Epithelial cell of esophagus (primary cell): ENCODE measurements around the gene HHAT.
A peak's percentile ranks its signal among the peaks of the same experiment; 100 is the strongest.

ENCODE experiments used
- DNase-seq: peaks from one replicate; pipeline ENCODE4 v3.0.0; 2010; ENCODE audit warnings: low read depth
- H3K4me3 ChIP-seq: 2 replicates; pipeline ENCODE4 v1.5.1; 2011; ENCODE audit warnings: mild to moderate bottlenecking, low read length, control low read depth
- TF ChIP-seq, protein P1 (sequence below): IDR thresholded peaks from 2 replicates; pipeline ENCODE4 v1.5.1; 2011; ENCODE audit warnings: low read depth, mild to moderate bottlenecking, low read length, control low read depth, inconsistent platforms; ENCODE audit not compliant: insufficient read depth; ENCODE audit errors: missing control alignments

Gene HHAT

DNA sequence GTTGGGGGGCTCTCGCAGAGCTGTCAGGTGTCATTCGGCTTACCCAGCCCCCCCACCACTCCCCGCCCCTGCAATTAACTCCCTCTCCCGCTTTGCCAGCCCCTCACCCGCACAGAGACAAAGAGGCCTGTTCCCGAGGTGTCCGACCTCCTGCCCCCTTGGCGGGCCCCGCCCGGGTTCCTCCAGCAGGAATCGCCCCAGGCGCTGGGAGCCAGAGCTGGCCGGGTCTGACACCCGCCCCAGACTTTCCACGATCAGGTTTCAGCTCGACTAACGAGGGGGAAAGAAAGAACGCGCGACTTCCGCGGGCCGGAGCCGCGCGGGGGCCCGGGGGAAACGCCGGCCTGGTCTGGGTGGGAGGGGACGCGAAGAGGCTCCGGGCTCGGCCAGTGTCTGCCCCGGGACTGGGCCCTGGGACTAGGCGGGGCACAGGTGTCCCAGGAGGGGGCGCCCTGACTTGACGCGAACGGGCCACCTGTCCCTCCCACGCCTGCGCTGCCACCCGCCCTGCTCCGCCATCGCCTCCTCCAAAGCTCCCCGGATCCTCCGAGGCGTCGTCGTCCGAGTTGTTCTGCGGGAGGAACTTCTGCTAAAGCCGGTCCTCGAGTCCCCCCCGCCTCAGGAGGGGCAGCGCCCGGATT is 36.4 kb upstream of the HHAT start:
- DNase-seq, result no peak
- peak overlapping the region; percentile 28 for H3K4me3 ChIP-seq

DNA sequence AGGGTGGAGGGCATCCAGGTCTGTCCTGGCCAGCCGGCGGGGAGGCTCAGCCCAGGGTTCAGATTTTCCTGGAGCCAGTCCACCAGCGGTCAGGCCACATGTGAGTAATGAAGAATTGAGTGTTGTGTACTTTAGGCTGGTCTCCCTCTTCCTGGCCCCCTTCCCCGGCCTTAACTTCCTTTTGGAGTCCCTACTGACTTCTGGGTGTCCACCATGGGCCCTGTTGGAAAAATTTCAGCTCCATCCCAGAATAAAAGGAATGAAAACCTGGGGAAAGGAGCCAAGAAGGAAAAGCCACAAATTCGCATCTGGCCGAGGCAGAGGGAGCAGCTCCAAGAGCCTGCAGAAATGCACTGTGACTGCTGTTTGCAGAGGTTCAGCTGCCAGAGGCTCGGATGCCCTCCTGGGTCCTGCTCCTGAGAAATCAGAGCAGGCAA is 35.5 kb upstream of the HHAT start:
- TF ChIP-seq, protein P1, sequence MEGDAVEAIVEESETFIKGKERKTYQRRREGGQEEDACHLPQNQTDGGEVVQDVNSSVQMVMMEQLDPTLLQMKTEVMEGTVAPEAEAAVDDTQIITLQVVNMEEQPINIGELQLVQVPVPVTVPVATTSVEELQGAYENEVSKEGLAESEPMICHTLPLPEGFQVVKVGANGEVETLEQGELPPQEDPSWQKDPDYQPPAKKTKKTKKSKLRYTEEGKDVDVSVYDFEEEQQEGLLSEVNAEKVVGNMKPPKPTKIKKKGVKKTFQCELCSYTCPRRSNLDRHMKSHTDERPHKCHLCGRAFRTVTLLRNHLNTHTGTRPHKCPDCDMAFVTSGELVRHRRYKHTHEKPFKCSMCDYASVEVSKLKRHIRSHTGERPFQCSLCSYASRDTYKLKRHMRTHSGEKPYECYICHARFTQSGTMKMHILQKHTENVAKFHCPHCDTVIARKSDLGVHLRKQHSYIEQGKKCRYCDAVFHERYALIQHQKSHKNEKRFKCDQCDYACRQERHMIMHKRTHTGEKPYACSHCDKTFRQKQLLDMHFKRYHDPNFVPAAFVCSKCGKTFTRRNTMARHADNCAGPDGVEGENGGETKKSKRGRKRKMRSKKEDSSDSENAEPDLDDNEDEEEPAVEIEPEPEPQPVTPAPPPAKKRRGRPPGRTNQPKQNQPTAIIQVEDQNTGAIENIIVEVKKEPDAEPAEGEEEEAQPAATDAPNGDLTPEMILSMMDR, result no peak
- DNase-seq, result no peak
- no peak overlapping the region for H3K4me3 ChIP-seq

More for the DNA sequence above, 36.4 kb upstream of the HHAT start:
- TF ChIP-seq, protein P1, result no peak

DNA sequence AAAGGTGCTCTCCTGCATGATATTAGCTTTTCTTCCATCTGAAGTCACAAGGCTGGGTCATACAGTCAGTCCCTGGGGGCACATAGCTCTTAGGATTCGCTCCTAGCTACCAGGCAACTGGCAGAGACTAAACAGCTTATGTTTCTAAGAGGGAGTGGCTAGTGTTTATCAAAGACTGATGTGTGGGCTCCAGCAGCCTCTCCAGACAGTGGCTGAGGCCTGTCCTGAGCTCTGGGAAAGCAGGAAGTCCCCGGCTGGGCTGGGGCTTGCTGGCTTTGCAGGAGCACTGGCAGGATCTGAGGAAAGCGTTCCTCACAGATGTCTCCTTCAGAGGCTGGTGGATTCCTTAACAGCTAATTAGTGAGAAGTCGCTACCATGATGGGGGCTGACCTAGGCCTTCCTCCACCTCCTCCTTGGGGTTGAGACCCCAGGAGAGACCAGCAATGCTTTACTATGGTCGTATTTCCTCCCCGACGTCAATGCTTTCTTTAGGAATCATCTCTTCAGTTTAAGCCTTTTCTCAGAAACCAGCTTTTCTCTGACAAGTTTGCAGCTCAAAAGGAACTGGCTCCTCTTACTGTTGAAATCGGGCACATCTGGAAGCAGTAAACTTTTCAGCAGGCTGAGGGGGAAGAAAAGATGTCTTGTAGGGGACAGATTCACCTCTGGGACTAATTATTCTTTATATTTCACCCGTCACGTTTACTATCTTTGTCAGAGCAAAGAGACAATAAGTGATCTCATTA is 33.5 kb upstream of the HHAT start:
- no peak overlapping the region for H3K4me3 ChIP-seq
- DNase-seq, result peak; percentile 13
- TF ChIP-seq, protein P1, result no peak

DNA sequence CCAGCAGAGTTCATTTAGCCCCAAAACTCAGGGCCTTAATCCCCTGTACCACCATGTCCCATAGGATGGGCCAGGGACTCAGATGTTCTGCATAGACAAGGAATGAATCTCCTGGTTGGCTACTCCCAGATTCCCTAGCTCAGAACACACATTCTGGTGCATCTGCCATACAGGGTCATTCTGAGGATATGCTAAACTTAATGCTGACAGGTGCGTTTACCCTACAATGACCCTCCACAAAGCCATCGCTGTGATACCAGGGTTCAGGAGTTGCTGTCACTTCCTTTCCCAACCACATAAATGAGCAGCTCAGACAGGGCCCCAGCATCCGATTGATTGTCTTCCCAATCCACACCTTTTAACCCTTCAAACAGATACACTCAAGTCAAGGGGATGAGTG is 32.0 kb upstream of the HHAT start:
- no peak for DNase-seq
- TF ChIP-seq, protein P1, result no peak
- H3K4me3 ChIP-seq, result no peak overlapping the region

DNA sequence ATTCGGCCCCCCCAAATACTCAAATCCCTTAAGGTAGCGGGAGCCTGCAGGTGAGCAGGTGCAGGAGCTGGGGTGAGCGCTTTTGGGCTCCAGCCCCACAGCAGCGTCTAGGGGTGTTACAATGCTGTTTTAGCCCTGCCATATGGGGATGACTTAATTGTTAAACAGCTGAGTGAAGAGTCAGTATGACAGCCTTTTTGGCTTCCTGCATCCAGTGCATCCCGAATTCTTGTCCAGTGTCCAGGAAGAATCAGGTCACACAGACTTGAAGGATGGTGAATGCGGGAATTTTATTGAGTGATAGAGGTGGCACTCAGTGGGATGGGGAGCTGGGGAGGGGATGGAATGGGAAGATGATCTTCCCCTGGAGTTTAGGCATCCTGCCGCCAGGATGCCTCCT is 30.4 kb upstream of the HHAT start:
- no peak overlapping the region for H3K4me3 ChIP-seq
- DNase-seq, result no peak
- TF ChIP-seq, protein P1, result no peak

DNA sequence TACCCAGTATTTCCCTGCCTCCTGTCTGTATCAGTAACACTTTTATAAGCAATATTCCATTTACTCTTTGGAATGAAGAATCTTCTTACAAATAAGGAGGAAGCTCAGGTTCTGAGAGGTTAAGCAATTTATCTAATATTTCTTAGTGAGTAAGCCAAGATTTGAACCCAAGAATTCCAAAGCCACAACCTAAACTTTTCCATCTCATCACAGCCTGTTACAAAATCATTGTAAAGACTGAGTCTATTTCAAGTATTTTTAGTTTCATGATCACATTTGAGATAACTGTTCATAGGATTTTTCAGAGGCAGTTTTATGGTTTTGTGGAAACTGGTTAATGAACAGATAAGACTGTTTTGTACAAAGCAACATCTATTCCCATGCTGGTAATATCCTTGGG is 29.8 kb upstream of the HHAT start:
- TF ChIP-seq, protein P1, result no peak
- no peak for DNase-seq
- H3K4me3 ChIP-seq, result no peak overlapping the region

DNA sequence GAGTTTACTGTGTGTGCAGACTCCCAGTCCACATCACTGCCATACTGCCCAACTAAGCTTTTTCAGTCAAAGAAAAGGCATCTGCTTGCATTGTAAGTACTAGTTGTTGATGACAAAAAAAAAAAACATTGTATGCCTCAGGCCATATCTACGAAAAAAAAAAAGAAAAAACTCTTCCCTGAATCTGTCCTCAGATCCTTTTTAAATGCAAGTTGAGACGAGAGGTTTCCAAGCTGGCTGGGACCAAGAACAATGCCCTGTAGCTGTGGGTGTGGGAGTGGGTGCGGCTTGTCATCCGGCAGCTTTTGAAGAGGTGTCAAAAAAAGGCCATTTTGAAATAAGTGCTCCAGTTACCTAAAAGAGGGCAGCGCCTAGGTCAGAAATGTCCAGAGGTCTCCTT is 29.2 kb upstream of the HHAT start:
- no peak overlapping the region for H3K4me3 ChIP-seq
- TF ChIP-seq, protein P1, result no peak
- peak; percentile 42 for DNase-seq
